GM20000 (cell line): ENCODE results near the gene CXXC4.

ENCODE experiments used
- DNase-seq: peaks from one replicate; pipeline ENCODE4 v3.0.0; 2012; ENCODE audit warnings: low spot score
- TF ChIP-seq, protein P1 (sequence below): IDR thresholded peaks from 2 replicates; pipeline ENCODE4 v1.5.1; 2012; ENCODE audit warnings: mild to moderate bottlenecking, control low read depth; ENCODE audit errors: extremely low read depth, missing control alignments

Gene CXXC4

DNA sequence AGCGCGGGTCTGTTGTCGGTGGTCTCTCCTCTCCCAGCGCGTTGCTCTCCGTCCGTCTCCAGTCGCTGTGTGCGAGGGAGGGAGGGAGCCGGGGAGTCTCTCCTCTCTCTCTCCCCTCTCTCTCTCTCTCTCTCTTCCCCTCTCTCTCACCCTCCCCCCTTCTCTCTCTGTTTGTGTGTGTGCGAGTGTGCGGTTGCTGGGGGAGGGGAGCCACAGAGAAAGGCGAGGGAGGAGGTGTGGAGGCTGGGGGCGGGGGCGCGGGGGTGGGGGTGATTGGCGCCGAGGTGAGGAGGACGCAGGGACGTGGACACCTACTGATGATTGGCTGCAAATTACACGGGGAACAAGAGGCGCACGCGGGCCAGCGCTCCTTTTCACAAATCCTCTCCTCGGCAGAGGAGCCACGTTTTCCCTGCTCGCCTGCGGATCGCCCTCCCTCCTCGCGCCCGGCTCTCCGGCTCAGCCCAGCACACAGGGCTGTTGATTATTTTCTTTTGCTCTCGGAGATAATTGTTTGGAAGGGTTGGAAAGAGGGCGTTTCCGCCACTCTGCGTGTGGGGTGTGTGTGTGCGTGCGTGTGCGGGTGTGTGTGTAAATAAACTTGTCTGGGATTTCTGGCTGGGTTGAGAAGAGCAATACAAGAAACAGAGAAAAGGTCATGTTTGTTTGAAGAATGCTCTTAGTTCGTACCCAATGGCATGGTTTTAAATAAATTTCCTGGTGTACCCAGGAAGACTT lies at the start of gene CXXC4:
TSS of gene CXXC4 (minus strand) at position 73 of the 738 bp plus-strand sequence. CDS start 3,092 bp downstream, outside the sequence.
- DNase-seq: peak; percentile 69
- TF ChIP-seq, protein P1, sequence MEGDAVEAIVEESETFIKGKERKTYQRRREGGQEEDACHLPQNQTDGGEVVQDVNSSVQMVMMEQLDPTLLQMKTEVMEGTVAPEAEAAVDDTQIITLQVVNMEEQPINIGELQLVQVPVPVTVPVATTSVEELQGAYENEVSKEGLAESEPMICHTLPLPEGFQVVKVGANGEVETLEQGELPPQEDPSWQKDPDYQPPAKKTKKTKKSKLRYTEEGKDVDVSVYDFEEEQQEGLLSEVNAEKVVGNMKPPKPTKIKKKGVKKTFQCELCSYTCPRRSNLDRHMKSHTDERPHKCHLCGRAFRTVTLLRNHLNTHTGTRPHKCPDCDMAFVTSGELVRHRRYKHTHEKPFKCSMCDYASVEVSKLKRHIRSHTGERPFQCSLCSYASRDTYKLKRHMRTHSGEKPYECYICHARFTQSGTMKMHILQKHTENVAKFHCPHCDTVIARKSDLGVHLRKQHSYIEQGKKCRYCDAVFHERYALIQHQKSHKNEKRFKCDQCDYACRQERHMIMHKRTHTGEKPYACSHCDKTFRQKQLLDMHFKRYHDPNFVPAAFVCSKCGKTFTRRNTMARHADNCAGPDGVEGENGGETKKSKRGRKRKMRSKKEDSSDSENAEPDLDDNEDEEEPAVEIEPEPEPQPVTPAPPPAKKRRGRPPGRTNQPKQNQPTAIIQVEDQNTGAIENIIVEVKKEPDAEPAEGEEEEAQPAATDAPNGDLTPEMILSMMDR: no peak

DNA sequence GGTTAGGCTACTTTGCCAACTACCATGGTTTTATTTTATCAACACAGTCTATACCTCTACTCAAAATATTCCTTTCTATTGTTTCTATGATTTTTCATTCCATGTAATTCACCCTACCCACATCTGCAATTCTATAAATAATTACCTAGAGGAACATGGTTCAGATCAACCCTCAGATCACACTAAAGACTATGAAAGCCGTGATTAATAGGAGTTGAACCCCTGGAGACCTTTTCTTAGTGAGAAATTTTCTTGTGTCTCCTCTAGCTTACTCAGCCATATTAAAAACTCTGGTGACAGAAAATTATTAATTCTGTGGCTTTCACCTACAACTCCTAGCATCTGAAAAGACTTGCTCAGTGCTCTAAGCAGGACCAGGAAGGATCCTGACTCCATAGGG lies 38.5 kb upstream of the CXXC4 start:
- no peak for DNase-seq
- TF ChIP-seq, protein P1: no peak

DNA sequence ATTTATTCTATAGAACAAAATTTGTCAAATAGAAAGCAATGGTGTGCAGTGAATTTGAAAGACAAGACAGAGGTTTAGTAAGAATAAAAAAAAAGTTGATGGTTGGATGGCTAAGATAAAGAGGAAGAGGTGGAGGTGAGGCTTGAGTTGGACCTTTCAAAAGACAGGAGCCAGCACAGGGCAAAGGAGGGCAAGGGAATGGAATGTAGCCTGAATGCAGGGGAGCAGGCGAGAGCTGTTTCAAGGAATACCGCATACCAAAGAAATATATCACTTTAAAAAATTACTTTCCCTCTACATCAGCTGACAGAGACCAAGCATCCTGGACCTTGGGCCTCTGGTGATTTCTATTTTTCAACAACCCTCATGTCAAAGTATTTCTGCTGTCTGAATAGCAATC lies 38.0 kb upstream of the CXXC4 start:
- DNase-seq: no peak
- TF ChIP-seq, protein P1: no peak

DNA sequence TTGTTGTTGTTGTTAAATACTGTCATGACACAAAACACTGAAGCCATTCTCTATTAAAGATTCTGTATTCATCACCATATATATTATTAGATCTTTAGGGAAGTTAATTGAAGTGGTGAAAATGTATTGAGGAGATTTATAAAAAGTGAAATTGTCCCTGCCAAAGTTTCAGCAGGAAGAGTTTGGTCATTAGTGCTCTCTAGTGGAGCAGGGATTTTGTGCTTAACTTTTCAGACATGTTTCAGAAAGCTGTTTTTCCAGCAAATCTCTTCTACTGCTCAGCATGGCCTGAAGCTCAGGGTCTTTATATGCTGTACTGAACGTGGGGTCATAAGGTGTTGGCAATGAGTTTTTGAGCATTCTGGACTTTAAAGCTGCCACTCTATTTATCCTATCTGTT lies 36.7 kb upstream of the CXXC4 start:
- DNase-seq: no peak

DNA sequence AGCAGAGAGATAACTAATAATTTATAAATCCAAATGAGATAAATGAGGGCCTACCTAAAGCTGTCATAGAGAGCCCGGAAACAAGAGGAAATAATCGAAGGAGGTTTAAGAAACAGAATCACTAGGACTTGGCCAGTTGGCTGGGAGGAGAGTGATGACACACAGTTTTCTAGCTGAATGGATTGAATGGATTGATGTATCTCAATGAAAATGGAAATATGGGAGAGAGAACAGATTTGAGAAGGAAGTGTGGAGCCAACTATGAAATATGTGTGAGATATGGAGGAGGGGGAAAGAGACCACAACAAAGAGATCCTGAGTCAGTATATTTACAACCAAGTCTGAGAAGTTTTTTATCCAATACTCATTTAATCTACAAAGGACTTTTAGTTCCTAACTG lies 35.7 kb upstream of the CXXC4 start:
- TF ChIP-seq, protein P1: no peak
- DNase-seq: no peak

More for the DNA sequence above, 36.7 kb upstream of the CXXC4 start:
- TF ChIP-seq, protein P1: no peak

DNA sequence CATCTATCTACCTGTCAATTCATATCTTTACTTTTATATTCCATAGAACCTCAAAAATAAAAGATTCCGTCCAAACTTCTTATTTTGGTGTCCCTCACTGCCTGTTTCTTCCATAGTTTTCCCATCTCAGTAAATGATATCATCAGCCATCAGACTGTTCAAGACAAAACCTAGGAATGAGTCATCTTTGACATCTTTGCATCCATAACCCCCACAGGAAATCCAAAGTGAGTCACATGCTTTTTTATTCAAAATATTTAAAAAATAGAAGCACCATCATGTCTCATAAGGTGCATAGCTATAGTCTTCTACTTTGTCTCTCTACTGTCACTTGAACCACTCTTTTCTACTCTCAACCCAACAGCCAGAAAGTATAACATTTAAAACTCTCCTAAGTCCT lies 29.9 kb upstream of the CXXC4 start:
- no peak for DNase-seq
- TF ChIP-seq, protein P1: no peak

DNA sequence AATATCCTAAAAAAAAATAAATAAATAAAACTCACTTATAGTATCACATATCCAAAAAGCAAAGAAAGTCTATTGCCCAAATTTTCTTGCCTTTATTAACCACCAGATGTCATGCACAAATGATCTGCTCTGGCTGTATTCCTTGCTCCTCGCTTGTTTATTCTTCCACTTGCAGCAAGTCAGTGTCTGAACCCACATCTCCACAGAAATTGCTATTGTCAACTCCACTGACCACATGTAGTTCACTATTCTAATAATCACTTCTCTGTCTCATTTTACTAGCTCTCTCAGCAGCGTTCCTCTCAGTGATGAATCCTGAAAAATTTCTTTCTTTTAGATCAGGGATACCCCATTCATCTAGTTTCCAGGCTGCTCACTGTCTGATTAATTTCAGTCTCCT lies 29.3 kb upstream of the CXXC4 start:
- no peak for DNase-seq
- TF ChIP-seq, protein P1: no peak
